AG09319 (cell line): ENCODE data around the gene SYF2.
A peak's percentile ranks its signal among the peaks of the same experiment; 100 is the strongest.

Experiments used
- DNase-seq: peaks from one replicate; pipeline ENCODE4 v3.0.0-alpha.2; 2010; ENCODE audit warnings: low read depth; ENCODE audit errors: extremely low read depth
- CTCF ChIP-seq: IDR thresholded peaks from 2 replicates; pipeline ENCODE4 v1.5.1; 2011; ENCODE audit warnings: low read depth, mild to moderate bottlenecking, inconsistent platforms, low read length, moderate library complexity

Gene SYF2

DNA sequence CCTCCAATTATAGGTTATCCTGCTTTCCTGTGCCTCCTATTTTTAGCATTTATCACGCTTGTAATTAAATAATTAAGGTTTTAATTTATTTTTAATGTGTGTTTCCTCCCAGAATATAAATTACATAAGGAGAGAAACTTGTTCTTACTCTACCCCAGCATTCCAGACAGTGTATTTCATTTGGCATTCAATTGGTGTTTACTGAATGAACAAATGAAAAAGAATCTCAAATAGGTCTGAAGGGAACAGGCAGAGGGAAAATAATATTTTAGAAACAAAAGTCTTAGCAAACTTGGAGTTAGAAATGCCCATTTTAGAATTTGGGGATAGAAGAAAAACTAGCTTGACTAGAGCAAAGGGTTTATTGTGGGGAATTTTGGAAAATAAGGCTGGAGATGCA, 24.9 kb upstream of the SYF2 start:
- no peak for TF ChIP-seq CTCF
- no peak for DNase-seq

DNA sequence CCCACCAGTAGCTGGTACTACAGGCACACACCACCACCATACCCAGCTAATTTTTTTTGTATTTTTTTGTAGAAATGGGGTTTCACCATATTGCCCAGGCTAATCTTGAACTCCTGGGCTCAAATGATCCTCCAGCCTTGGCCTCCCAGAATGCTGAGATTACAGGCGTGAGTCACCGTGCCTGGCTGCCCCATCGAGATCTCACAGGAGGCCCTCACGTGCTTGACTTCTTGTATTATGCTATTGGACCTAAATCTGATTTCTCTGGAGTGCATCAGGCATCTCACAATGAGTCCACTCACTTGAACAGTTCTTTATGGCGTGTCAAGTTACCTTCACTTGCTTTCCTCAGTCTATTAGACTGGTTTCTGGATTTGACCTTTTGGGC, 24.3 kb upstream of the SYF2 start:
- DNase-seq = no peak

GRCh38 chr1:25255706-25256577, 23.6 kb upstream of the SYF2 start:
- TF ChIP-seq CTCF = no peak
- no peak for DNase-seq

More for the DNA sequence above, 24.3 kb upstream of the SYF2 start:
- no peak for TF ChIP-seq CTCF

GRCh38 chr1:25253911-25254310, 21.6 kb upstream of the SYF2 start:
- no peak for DNase-seq
- no peak for TF ChIP-seq CTCF

- peak; percentile 15 for TF ChIP-seq CTCF
Observed at GRCh38 chr1:25247829-25248754, 15.8 kb upstream of the SYF2 start.

GRCh38 chr1:25247024-25247828, 14.9 kb upstream of the SYF2 start, which contains the start of gene RSRP1:
Gene RSRP1, minus strand, starts transcription at chr1:25247454. Its CDS starts 491 bp downstream, at chr1:25246963.
- TF ChIP-seq CTCF = no peak
- DNase-seq = peak; percentile 97

More at GRCh38 chr1:25247829-25248754, 15.8 kb upstream of the SYF2 start:
- DNase-seq = no peak
